HL-60 (cell line): ENCODE results near the gene FAXC.

Experiments used
- DNase-seq, 2 experiments: peaks; one replicate each; pipeline ENCODE4 v3.0.0-alpha.2; 2010 to 2020; ENCODE audit warnings: low read depth in 1 of 2, low spot score in 1 of 2
- H3K27ac ChIP-seq: fragments of 250-450 bp; sonication (Bioruptor Pico); replicated peaks from 2 replicates; pipeline ENCODE4 v1.5.1; 2020; ENCODE audit warnings: mild to moderate bottlenecking, moderate library complexity
- H3K27me3 ChIP-seq: fragments of 250-450 bp; sonication (Bioruptor Pico); 2 replicates; pipeline ENCODE4 v1.5.1; 2021; ENCODE audit warnings: mild to moderate bottlenecking, moderate library complexity; ENCODE audit not compliant: insufficient read depth, poor library complexity, severe bottlenecking
- H3K4me3 ChIP-seq: replicated peaks from 2 replicates; pipeline ENCODE4 v1.5.1; 2011; ENCODE audit warnings: mild to moderate bottlenecking, control low read depth, low read length; ENCODE audit not compliant: insufficient read depth
- GABPA ChIP-seq: IDR thresholded peaks from 2 replicates; pipeline ENCODE4 v1.6.1; 2012; ENCODE audit warnings: low read depth
- POLR2AphosphoS5 ChIP-seq: IDR thresholded peaks from 2 replicates; pipeline ENCODE4 v1.6.1; 2012; ENCODE audit warnings: low read depth
- REST ChIP-seq: IDR thresholded peaks from 2 replicates; pipeline ENCODE4 v1.6.1; 2012; ENCODE audit warnings: low read depth; ENCODE audit not compliant: insufficient replicate concordance
- SPI1 ChIP-seq: IDR thresholded peaks from 2 replicates; pipeline ENCODE4 v1.6.1; 2012; ENCODE audit warnings: low read depth, mild to moderate bottlenecking, borderline replicate concordance
- TF ChIP-seq, protein P1 (sequence below): IDR thresholded peaks from one replicate; pipeline ENCODE4 v1.5.1; 2011; ENCODE audit warnings: low read length, control low read depth, inconsistent platforms; ENCODE audit not compliant: insufficient read depth

Gene FAXC

DNA sequence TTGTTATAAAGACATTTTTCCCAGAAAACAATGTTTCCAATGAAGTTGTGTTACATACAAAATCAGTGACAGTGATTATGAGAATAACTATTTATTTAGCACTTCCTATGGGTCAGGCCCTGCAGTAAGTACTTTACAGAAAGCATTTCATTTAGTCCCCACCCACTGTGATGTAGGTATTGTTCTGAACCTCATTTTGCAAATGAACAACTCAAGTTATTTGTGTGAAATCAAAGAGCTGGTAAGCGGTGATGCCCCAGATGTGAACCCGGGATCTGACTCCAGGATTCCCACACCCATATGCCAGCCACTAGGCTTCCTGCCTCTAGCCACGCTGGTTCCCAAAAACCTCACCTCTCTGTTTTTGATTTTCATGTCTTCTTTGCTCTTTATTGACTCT lies 30.9 kb downstream of the FAXC start:
- Histone ChIP-seq H3K27me3 (no peaks in the 10 kb centered on the region), H3K4me3 (no peak overlapping the region), H3K27ac (no peak overlapping the region)
- TF ChIP-seq POLR2AphosphoS5 = no peak
- no peak for TF ChIP-seq SPI1
- TF ChIP-seq GABPA = no peak
- no peak for TF ChIP-seq REST
- TF ChIP-seq, protein P1, sequence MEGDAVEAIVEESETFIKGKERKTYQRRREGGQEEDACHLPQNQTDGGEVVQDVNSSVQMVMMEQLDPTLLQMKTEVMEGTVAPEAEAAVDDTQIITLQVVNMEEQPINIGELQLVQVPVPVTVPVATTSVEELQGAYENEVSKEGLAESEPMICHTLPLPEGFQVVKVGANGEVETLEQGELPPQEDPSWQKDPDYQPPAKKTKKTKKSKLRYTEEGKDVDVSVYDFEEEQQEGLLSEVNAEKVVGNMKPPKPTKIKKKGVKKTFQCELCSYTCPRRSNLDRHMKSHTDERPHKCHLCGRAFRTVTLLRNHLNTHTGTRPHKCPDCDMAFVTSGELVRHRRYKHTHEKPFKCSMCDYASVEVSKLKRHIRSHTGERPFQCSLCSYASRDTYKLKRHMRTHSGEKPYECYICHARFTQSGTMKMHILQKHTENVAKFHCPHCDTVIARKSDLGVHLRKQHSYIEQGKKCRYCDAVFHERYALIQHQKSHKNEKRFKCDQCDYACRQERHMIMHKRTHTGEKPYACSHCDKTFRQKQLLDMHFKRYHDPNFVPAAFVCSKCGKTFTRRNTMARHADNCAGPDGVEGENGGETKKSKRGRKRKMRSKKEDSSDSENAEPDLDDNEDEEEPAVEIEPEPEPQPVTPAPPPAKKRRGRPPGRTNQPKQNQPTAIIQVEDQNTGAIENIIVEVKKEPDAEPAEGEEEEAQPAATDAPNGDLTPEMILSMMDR = no peak
- no peak for DNase-seq

DNA sequence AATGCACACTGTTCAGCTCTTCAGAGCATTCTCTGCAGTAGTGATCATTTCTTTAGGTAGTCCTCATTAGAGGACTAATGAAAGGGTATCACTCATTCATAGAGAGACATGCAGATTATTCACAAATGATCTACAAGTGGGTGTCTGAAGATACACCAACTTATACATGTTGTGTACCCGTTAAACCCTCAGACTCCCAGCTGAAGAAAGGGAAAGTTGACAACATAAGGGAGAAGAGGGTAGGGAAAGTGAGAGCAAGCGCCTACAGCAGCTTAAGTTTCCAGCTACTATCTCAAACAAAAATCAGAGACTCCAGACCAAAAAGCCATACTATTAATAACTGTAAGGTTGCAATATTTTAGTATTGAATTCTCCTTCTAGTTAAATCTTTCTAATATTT lies 37.1 kb downstream of the FAXC start:
- H3K27ac ChIP-seq = no peak overlapping the region
- H3K4me3 ChIP-seq = no peak overlapping the region
- TF ChIP-seq, protein P1 = no peak
- no peak for TF ChIP-seq REST
- TF ChIP-seq GABPA = no peak
- H3K27me3 ChIP-seq = peaks cover 7% of the 10 kb centered on the region
- DNase-seq = no peak

DNA sequence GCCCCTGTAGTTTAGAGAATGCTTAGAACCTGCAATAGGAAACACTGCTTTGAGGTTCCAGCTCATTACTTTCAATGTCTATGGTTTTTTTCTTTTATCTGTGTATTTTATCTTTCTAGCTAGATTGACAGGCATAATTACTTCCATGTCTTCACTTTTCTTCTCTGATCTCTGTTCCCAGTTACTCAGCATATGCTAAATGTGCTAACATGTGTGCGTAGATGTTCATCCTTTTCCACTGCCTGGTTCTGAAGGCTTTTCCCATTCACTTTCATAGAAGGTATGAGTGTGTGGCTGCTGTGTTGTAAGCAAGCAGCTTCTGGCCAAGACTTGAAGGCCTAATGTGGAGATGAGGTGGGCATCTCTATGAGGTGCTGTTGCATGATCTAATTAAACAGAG lies 38.9 kb downstream of the FAXC start:
- no peak for TF ChIP-seq REST
- H3K27me3 ChIP-seq = peaks cover 7% of the 10 kb centered on the region

DNA sequence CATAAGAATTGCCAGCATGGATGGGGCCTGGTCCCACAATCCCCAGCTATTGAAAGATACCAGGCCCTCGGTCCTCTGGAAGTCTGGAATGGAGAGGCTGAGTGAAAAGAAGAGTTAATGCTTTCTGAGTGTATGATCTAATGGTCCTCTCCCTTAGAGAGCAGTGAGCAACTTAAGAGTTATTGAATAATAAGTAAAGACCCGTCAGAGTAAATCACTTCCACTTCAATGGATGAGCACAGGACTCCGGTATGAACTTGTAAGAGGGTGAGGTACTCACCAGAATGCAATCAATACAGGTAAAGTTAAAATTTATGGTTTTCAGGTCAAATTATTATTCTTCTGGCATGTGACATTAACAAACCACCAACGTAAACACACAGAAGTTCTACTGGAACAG lies 39.9 kb downstream of the FAXC start:
- DNase-seq = no peak
- H3K27me3 ChIP-seq = peaks cover 7% of the 10 kb centered on the region
- H3K27ac ChIP-seq = no peak overlapping the region
- no peak overlapping the region for H3K4me3 ChIP-seq
- TF ChIP-seq POLR2AphosphoS5 (no peak), GABPA (no peak), REST (no peak), SPI1 (no peak)
- TF ChIP-seq, protein P1 = no peak

More for the DNA sequence above, 38.9 kb downstream of the FAXC start:
- H3K4me3 ChIP-seq = no peak overlapping the region
- no peak for DNase-seq
- H3K27ac ChIP-seq = no peak overlapping the region
